COLO829 (cell line): ENCODE measurements around the gene ZNF749.
A peak's percentile ranks its signal among the peaks of the same experiment; 100 is the strongest.

Experiments
- DNase-seq: peaks from one replicate; pipeline ENCODE4 v3.0.0; 2012; ENCODE audit warnings: low spot score

ZNF749 gene

GRCh38 chr19:57435062-57435978 is at the start of gene ZNF749:
Gene ZNF749, plus strand, starts transcription at chr19:57435325. Its CDS starts 254 bp downstream, at chr19:57435579.
- peak; percentile 97 for DNase-seq

DNA sequence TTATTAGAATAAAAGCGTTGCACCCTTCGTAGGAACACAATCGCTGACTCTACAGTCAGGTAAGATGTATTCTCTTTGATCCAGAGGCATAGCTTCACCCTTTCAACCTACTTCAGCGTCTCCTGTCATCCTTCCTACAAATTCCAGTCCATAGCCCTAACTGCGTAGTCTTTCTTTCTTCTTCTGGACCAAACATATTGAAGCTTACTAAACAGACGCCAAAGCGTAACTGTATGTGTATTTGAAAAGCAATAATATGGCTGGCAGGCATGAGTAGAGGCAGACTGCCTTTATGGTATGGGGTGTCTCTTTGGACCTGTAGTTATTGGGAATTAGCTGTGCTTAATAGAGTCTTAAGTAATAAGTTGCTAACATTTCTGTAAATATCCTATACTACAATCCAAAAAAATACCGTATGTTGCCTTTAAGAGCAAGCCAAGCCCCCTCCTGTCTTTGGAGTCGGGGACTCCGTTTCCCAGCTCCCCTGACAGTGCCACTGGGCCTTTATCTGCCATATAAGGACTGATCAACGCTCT is 45.9 kb upstream of the ZNF749 start:
- no peak for DNase-seq

- peak; percentile 98 for DNase-seq
Measured at GRCh38 chr19:57389730-57390598, 45.2 kb upstream of the ZNF749 start, which contains the start of gene ZNF548. Gene ZNF548, plus strand, starts transcription at chr19:57389854. Its CDS starts 246 bp downstream, at chr19:57390100.

DNA sequence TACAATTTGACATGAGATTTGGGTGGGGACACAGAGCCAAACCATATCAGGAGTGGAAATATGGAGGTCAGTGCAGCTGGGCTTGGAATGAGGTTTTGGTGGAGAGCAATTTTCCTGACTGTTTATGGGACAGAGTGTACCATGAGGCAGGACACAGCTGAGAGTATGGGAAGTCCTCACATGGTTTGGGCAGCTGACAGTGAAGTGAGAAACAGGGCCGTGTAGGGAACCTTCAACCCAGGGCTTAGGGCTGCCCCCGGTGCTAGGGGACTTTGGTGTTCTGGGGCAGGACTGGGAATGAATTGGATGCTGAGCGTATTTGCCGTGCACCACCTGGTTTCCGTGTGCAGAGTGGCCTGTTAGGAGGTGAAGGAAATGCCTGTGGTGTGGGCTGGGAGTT is 39.4 kb upstream of the ZNF749 start:
- DNase-seq, result no peak

DNA sequence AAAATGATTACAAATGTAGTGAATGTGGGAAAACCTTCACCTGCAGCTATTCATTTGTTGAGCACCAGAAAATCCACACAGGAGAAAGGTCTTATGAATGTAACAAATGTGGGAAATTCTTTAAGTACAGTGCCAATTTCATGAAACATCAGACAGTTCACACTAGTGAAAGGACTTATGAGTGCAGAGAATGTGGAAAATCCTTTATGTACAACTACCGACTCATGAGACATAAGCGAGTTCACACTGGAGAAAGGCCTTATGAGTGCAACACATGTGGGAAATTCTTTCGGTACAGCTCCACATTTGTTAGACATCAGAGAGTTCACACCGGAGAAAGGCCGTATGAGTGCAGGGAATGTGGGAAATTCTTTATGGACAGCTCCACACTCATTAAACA is 36.3 kb upstream of the ZNF749 start:
- DNase-seq, result no peak

GRCh38 chr19:57403737-57404563 is 31.2 kb upstream of the ZNF749 start:
- no peak for DNase-seq

DNA sequence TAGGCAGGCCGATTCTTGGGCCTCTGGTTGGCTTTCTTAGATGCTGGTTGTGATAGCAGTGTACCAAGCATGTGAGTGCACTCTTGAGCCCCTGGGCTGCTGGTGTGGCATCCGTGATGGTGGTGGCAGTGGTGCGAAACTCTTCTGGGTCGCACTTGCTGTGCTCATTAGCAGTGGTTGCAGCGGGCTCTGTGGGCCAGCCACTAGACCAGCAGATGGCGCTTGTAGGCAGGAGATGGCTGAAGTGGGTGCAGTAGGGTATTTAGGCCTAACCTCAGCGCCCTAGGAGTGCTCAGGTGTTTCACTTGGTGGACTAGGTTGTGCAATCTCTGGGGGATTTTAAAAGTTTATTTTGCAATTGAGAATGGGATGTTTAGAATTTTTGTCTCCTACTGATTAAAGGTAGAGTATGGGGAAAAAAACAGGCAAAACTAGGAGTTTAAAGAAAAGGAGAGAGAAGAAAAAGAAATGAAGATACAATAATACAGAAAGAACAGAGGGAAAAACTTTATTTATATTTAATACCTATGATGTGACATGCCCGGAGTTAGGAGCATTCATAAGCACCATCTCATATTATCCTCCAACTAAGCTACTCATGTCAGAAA is 28.5 kb upstream of the ZNF749 start:
- peak; percentile 57 for DNase-seq

DNA sequence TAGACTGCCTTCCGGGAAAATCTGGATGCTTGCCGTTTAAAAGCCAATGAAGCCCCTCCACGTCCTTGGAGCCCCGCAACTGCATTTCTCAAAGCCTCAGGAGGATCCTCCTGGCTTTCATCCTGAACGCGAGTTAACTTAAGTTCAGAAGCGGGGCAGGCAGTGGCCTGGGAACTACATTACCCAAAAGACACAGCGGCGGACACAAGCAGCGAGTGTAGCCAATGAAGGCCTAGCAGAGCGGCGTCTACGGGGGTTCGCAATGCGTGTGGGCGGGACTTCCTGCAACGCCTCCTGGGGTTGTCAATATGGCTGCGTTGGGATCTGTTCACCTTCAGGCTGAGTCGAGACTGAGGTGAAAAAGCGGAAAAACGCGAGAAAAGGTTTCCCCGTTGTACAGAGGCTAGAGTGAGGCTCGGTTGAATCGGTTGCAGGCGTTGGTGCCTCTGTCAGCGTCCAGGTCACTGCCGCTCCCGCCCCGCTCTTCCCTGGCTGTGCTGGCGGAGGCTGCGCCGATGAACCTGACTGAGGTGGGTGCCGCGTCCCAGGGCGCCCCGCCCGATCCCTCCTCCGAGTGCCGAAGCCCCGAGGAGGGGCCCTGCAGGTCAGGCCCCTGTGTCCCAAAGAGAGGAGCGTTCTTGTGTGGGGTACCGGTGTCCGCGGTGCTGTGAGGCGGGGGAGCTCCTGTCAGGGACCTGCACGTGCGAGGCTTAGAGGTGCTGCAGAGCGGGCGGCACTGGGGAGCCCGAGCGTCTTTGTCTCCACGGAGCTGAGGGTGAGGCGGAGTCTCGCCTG is 24.1 kb upstream of the ZNF749 start, which contains the start of gene ZNF17:
ZNF17 (plus strand) TSS at position 285 of the 795 bp plus-strand sequence. CDS start 2,455 bp downstream, outside the sequence.
- DNase-seq, result peak; percentile 87

DNA sequence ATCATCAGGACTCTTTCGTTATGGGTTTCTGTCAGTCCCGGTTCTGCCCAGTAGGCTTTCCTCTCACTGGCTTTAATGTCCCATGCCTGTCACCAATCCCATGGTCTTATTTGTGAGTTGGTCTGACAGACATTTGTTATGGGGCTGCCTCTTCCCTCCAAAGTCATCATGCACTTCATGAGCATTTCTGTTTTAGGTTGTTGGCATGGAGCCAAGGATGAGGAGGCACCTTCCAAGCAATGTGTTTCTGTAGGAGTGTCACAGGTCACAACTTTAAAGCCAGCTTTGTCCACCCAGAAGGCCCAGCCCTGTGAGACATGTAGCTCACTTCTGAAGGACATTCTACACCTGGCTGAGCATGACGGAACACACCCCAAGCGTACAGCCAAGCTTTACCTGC is 15.7 kb upstream of the ZNF749 start:
- no peak for DNase-seq

- DNase-seq, result no peak
Measured at GRCh38 chr19:57421037-57421436, 14.1 kb upstream of the ZNF749 start.

GRCh38 chr19:57434386-57435061 is 601 bp upstream of the ZNF749 start:
- no peak for DNase-seq

DNA sequence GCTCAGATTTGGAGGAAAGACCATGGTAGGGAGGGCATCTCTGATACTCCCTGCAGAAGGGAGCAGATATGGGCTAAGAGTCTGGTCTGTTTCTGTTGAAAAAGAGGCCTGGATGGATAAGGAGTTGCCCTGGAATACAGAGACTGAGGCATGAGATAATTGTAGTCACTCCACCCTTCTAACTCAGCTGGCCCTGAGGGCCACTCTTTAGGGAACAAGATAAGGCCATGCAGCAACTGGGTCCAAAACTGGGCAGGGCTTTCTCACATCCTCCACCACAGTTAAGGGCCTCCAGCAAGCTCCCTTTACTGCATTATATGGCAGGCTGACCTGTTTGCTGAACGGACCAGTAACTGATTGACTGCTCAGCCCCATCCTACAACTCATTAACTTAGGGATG is 1.3 kb downstream of the ZNF749 start:
- DNase-seq, result no peak

DNA sequence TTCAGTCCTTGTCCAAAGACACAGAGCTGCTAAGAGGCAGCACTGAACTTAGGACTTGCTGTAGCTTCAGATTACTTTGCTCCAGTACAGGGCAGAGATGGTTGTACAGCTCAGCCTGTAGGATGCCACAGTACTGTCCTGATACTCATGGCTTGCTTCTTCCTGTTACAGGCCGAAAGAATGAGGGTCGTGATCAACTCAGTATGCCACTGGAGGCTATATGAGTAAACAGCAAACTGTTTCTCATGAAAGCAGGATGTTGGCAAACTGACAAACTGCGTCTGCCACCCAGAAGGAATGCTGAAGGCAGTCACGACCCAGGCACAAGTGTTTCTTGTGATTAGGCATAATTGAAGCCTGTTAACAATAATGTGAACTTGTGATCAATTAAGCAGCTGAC is 2.8 kb downstream of the ZNF749 start:
- DNase-seq, result no peak

DNA sequence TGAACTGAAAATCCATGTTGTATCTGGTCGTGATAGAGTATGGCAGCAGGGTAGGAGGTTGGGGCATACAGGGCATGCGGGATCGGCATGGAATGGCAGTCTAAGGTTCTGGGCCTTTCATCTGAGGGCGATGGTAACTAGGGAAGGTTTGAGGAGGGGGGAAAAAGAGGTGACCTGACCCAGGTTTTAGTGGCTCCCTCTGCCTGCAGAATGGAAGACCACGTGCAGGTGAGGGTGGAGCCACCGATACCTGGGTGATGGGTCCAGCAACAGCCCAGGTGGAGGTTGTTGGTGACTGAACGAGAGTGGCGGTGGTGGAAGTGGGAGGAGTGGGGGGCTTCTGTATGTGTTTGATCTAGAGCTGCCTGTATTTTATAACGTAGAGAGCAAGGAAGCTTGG is 3.8 kb downstream of the ZNF749 start:
- DNase-seq, result no peak

- no peak for DNase-seq
Measured at GRCh38 chr19:57441979-57442752, 7.0 kb downstream of the ZNF749 start.

DNA sequence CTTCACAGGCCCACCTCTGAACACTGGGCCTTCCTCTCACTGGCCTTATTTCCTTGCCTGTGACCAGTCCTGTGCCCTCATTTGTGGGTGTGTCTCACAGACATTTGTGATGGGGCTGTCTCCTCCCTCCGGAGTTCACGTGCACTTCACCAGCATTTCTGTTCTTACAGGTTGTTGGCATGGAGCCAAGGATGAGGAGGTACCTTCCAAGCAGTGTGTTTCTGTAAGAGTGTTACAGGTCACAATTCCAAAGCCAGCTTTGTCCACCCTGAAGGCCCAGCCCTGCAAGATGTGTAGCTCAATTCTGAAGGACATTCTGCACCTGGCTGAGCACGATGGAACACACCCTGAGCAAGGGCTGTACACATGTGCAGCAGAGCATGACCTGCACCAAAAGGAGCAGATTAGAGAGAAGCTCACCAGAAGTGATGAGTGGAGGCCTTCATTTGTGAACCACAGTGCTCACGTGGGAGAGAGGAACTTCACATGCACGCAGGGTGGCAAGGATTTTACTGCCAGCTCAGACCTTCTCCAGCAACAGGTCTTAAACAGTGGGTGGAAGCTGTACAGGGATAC is 8.1 kb downstream of the ZNF749 start:
- no peak for DNase-seq

DNA sequence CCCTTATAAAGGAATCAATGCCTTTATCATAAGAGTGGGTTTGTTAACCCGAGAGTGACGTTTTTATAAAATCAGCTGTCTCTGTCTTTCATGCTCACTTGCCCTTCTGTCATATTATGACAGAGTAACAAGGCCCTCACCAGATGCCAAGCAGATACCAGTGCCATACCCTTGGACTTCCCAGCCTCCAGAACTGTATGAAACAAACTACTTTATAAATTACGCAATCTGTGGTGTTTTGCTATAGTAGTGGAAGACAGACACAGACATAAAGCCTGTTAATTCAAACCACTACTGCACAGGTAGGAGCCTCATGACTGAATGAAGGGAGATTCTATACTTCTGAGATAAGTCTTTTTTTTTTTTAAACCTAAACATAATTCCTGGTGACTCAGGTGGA is 17.2 kb downstream of the ZNF749 start:
- no peak for DNase-seq

GRCh38 chr19:57465680-57466381 is 30.7 kb downstream of the ZNF749 start:
- peak; percentile 23 for DNase-seq
